Heart right ventricle (tissue), 16 donors: ENCODE data around the gene TBC1D30. TPM values are rescaled to one million over a fixed set of nuclear protein-coding genes. Genes with fewer than 3 reads are reported as not detected.

Experiments used
- ATAC-seq, 8 donors: fragments of 200-7000 bp; cut with Tn5 transposase; one replicate each; pipeline ENCODE4 v1.9.1; 2020; ENCODE audit warnings: mild to moderate bottlenecking in 8 of 8, moderate library complexity in 8 of 8, moderate number of reproducible peaks in 1 of 8
- DNase-seq, 2 donors: peaks; one replicate each; pipeline ENCODE4 v3.0.0-alpha.2; 2020
- H3K27ac ChIP-seq, 10 donors: fragments of 200-600 bp; sonication (generic) in 2 of 10; one replicate each; pipeline versions ENCODE4 v1.5.0 to v1.8.0; 2020 to 2022; ENCODE audit warnings: mild to moderate bottlenecking in 3 of 10
- H3K27me3 ChIP-seq, 7 donors: fragments of 200-600 bp; one replicate each; pipeline ENCODE4 v1.8.0; 2021 to 2022; ENCODE audit warnings: mild to moderate bottlenecking in 2 of 7
- H3K36me3 ChIP-seq, 9 donors: fragments of 200-600 bp; sonication (generic) in 1 of 9; one replicate each; pipeline versions ENCODE4 v1.5.0 to v1.8.0; 2020 to 2022; ENCODE audit warnings: mild to moderate bottlenecking in 2 of 9
- H3K4me1 ChIP-seq, 9 donors: fragments of 200-600 bp; sonication (generic) in 1 of 9; one replicate each; pipeline versions ENCODE4 v1.5.0 to v1.8.0; 2020 to 2022; ENCODE audit warnings: mild to moderate bottlenecking in 4 of 9
- H3K4me3 ChIP-seq, 10 donors: fragments of 200-600 bp; sonication (generic) in 2 of 10; one replicate each; pipeline versions ENCODE4 v1.5.0 to v1.8.0; 2020 to 2022; ENCODE audit warnings: mild to moderate bottlenecking in 7 of 10, moderate library complexity in 2 of 10
- H3K9me3 ChIP-seq, 11 donors: fragments of 200-600 bp in 10 of 11; sonication (generic) in 2 of 11; one replicate each; pipeline versions ENCODE4 v1.5.0 to v1.8.0; 2013 to 2022; ENCODE audit warnings: mild to moderate bottlenecking in 2 of 11, control low read depth in 1 of 11, moderate library complexity in 1 of 11
- WGBS, 2 donors: extraction: QIAGEN DNeasy Blood & Tissue Kit; methylation state at CpG; one replicate each; pipeline ENCODE4 v1.1.7; 2013; ENCODE audit warnings: inconsistent platforms in 1 of 2; 5-methylcytosine and 5-hydroxymethylcytosine counted together
- intact Hi-C, 10 donors: fragments of 100-400 bp; cut with DNase I; formaldehyde crosslinking; loops; one replicate each; pipeline versions ENCODE4 v1.11.1 to v1.14.2; 2022
- polyA plus RNA-seq, 2 donors: library from polyadenylated mRNA; stranded (reverse); fragments of 200-250 nt; gene quantifications; one replicate each; pipeline ENCODE4 v1.2.3, GENCODE V29; 2013
- total RNA-seq, 10 donors: library from RNA; stranded (reverse); fragmentation: NEBNext Ultra II Directional in 3 of 10; extraction: Animal tissue kit (Norgen Biotek cat#: 25700) in 3 of 10; gene quantifications; one replicate each; pipeline versions ENCODE4 v1.2.1 to v1.2.4, GENCODE V29; 2021 to 2023
- TF ChIP-seq, protein P1 (sequence below), 9 donors: fragments of 200-600 bp; sonication (generic) in 2 of 9; IDR thresholded peaks; one replicate each; pipeline versions ENCODE4 v1.5.0 to v1.8.0; 2021 to 2022; ENCODE audit warnings: antibody characterized with exemption in 9 of 9, mild to moderate bottlenecking in 5 of 9, moderate library complexity in 1 of 9
- donor health status: Arrhythmogenic right ventricular cardiomyopathy.
- donor health status: ischemic (EF 13 %, LVEDD 7.1; RV severe dilation, severe dysfunction).
- donor health status: healthy with polysubstance abuse.
- donor health status: DM: no; HTN: yes; CAD: no.
- donor health status: DM: no; HTN: no; CAD: no.
- donor health status: ischemic (EF 25% LVEDD 6.9; RV normal size, moderate dysfunction).
- donor health status: ischemic (EF 25% LVEDD 5.7; RV mildly dilated, moderate dysfunction).
- donor health status: healthy.
- donor health status: DM: yes; HTN: yes; CAD: no.
- donor health status: Ischemic cardiomyopathy.
- donor health status: ischemic (EF 35%, LVEDD 5.7; RV mildly dilated, moderate dysfunction).
- donor health status: nonischemic (EF 11% LVEDD 7.7; RV severe dilation, severe dysfunction).
- donor health status: DM: yes; HTN: yes; CAD: no.
- donor health status: PGD.
- donor health status: ischemic (EF 29% LVEDD 5.4; RV normal size, mild dysfunction).
- donor health status: nonischemic (EF 23%, LVEDD 6.1; RV moderate dilation, normal function).

The TBC1D30 gene
- total and polyA plus RNA-seq, 12 donors, result 0.36 to 2.4 (median 0.66) TPM

DNA sequence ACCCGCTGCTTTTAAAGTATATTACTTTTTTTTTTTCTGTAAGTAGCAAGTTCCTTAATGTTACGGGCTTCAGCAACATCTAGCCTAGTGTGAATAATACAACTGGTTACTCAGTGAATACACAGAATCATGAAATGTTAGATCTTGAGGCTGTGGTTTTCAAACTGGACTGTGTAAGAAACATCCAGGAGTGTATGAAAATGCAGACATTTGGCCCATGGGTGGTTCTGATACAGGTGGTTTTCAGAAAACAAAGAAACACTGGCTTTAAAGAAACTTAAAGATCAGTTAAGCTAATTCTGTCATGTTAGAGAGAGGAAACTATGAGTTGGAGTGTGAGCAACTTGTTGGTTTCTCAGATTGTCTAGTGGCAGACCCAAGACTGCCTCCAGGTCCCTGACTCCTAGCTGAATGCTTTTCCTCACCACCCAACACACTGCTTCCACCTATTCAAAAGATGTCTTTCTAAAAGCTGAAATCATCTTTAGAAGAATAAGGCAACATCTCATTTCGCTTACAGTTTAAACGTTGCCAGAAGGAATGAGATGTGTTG is 36.1 kb downstream of the TBC1D30 start:
- no peaks in the 10 kb centered on the region for H3K9me3 ChIP-seq
- ATAC-seq, result no peak
- H3K27ac ChIP-seq, result no peak overlapping the region
- H3K4me1 ChIP-seq, result no peaks in the 10 kb centered on the region
- peaks cover 0 to 6% (median 0%) of the 10 kb centered on the region in 7 donors for H3K27me3 ChIP-seq
- TF ChIP-seq, protein P1, sequence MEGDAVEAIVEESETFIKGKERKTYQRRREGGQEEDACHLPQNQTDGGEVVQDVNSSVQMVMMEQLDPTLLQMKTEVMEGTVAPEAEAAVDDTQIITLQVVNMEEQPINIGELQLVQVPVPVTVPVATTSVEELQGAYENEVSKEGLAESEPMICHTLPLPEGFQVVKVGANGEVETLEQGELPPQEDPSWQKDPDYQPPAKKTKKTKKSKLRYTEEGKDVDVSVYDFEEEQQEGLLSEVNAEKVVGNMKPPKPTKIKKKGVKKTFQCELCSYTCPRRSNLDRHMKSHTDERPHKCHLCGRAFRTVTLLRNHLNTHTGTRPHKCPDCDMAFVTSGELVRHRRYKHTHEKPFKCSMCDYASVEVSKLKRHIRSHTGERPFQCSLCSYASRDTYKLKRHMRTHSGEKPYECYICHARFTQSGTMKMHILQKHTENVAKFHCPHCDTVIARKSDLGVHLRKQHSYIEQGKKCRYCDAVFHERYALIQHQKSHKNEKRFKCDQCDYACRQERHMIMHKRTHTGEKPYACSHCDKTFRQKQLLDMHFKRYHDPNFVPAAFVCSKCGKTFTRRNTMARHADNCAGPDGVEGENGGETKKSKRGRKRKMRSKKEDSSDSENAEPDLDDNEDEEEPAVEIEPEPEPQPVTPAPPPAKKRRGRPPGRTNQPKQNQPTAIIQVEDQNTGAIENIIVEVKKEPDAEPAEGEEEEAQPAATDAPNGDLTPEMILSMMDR (IDR thresholded peaks at IDR 0.05), result no peak
- no peak for DNase-seq
- no peaks in the 10 kb centered on the region for H3K36me3 ChIP-seq
- no peak overlapping the region for H3K4me3 ChIP-seq
- 91% methylated on average over 4 of the region's 4 CpGs for WGBS, 2 donors
- intact Hi-C loops, result no loop called here

DNA sequence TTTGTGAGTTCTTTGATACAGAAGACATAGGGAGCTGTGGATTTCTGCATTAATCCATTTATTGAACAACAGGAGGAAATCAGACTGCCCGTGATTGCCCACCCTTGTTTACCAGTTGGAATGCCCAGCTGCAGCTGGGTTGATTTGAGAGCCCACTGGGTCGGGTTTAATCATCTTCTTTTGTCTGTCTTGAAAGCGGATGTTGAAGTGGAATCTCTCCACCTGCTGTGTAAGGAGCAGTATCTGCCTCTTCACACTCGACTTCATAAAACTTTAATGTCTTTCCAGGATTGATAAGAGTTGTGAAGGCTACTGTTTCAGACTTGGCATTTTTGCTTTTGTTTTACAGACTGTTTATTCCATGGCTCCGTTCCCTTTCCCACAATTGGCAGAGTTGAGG is 39.9 kb downstream of the TBC1D30 start:
- ATAC-seq (no peak), DNase-seq (no peak)
- TF ChIP-seq, protein P1 (IDR thresholded peaks at IDR 0.05), result no peak
- H3K27me3 ChIP-seq, result peaks cover 0 to 6% (median 0%) of the 10 kb centered on the region in 7 donors
- no peaks in the 10 kb centered on the region for H3K9me3 ChIP-seq
- 47 to 52% methylated on average over 5 of the region's 5 CpGs for WGBS, 2 donors
- H3K27ac ChIP-seq, result no peak overlapping the region
- H3K4me3 ChIP-seq, result no peak overlapping the region
- no peaks in the 10 kb centered on the region for H3K4me1 ChIP-seq
- intact Hi-C loops, result no loop called here
- H3K36me3 ChIP-seq, result no peaks in the 10 kb centered on the region

GRCh38 chr12:64875186-64875585 is 50.7 kb downstream of the TBC1D30 start:
- Histone ChIP-seq H3K4me3 (no peak overlapping the region), H3K36me3 (no peaks in the 10 kb centered on the region), H3K27ac (no peak overlapping the region), H3K9me3 (no peaks in the 10 kb centered on the region), H3K4me1 (no peaks in the 10 kb centered on the region), H3K27me3 (peaks cover 0 to 2% (median 0%) of the 10 kb centered on the region in 7 donors)
- TF ChIP-seq, protein P1 (IDR thresholded peaks at IDR 0.05), result no peak
- DNase-seq (no peak), ATAC-seq (no peak)
- intact Hi-C loops, result no loop called here
- 89% methylated on average over 17 of the region's 17 CpGs for WGBS, 2 donors

DNA sequence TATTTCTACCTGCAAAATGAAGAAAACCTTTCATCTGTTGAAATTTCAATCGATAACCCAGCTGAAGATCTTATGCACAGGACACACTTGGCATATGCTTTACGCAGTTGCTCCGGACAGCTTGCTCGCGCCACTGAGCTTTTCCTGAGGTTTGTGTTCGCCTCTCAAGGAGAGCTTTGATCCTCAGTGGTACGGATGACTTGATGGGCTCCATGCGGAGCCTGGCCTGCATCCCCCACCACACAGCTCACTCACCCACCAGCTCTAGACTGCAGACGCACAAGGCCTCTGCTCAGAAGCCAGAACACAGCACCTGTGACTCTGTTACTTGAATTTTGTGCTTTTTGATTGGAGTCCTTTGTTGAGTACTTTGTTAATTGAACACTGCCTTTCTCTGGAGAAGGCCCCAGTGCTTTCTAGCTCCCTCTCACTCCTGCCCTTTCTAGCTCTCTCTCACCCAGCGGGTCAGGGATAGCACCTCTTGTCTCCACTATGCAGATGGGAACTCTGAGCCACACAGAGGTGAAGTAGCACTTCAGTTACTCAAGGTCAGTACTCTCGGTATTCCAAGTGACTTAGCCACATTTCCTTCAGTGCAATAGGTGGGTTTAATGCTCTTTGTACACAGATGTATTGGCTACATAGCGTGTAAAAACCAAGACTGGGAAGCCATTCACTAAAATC is 52.1 kb downstream of the TBC1D30 start:
- no peak for DNase-seq
- H3K36me3 ChIP-seq, result no peaks in the 10 kb centered on the region
- no peak overlapping the region for H3K27ac ChIP-seq
- no peaks in the 10 kb centered on the region for H3K9me3 ChIP-seq
- no peak overlapping the region for H3K4me3 ChIP-seq
- peaks cover 0 to 4% (median 0%) of the 10 kb centered on the region in 7 donors for H3K27me3 ChIP-seq
- intact Hi-C loops, result no loop called here
- no peaks in the 10 kb centered on the region for H3K4me1 ChIP-seq
- no peak for ATAC-seq
- 89 to 92% methylated on average over 12 of the region's 12 CpGs for WGBS, 2 donors
- TF ChIP-seq, protein P1 (IDR thresholded peaks at IDR 0.05), result no peak
